ENCODE measurements around the gene CCDC201.

DNA sequence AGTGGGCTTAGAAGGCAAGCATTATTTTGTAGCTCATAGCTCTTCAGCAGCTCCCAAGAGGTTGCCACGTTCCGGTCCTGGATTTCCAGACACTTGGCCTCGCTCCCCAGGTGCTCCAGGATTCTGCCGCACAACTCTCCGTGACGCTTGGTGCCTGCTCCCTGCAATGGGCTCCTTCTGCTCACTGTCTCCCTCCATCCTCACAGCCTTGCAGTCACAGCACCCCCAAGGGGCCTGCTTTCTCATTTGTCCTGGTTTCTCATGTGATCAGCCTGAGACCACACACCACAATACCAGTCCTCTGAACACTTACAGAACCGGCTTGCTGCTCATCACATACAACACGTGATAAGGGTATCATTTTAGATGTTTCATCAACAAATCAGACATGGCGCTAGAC lies 38.4 kb upstream of the CCDC201 start:
- TF ChIP-seq EZH2phosphoT487 (IDR thresholded peaks at IDR 0.05; ENCODE audit: borderline replicate concordance, low read length) (no peak), CTCF (IDR thresholded peaks at IDR 0.05; ENCODE audit: low read depth, low read length, poor library complexity, severe bottlenecking) (no peak)

All from DOHH2 (cell line).